Fibroblast of upper back skin (primary cell): ENCODE results near the gene RIOX2.

Experiments used
- DNase-seq: peaks from one replicate; pipeline ENCODE4 v3.0.0-alpha.2; 2013

RIOX2 gene

DNA sequence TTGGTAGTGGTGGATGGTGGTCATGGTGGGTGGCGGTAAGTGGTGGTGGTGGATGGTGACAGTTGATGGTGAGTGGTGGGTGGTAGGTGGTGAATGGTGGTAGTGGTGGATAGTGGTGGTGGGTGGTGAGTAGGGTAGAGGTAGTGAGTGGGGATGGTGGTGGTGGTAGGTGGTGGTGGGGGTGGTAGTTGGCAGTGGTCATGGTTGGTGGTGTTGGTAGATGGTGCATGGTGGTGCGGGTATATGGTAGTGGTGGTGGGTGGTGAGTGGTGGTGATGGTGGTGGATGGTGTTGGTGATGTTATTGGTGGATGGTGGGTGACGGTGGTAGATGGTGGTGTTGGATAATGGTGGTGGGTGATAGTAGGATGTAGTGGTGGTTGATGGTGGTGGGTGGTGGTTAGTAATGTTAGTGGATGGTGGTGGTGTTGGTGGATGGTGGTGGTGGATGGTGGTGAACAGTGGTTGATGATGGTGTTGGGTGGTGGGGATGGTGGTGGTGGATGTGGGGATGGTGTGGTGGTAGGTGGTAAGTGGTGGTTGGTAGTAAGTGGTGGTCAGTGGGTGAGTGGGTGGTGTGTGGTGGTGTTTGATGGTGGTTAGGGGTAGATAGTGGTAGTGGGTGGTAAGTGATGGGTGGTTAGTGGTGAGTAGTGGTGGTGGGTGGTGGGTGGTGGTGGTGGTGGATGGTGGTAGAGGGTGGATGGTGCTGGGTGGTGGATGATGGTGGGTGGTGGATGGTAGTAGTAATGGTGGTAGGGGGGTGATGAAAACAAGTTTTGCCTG lies 16.7 kb upstream of the RIOX2 start:
- DNase-seq: no peak

DNA sequence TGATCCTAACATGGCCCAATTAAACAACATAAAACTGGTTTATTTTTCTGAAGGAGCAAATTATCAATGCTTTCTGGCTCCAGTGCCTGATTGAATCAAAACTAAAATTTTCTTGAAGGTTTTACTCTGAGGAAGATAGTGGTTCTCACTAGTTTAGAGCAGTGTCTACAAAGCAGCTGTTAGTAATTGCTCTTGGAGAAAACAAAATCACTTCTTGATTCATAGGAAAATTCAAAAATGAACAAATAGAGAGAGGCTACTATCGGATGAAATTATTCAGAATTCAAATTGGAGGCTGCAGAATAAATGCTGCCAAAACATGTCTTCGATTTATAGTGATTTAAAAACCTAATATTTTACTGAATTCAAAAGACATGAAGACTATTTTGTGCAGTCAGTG lies 15.1 kb upstream of the RIOX2 start:
- DNase-seq: no peak

DNA sequence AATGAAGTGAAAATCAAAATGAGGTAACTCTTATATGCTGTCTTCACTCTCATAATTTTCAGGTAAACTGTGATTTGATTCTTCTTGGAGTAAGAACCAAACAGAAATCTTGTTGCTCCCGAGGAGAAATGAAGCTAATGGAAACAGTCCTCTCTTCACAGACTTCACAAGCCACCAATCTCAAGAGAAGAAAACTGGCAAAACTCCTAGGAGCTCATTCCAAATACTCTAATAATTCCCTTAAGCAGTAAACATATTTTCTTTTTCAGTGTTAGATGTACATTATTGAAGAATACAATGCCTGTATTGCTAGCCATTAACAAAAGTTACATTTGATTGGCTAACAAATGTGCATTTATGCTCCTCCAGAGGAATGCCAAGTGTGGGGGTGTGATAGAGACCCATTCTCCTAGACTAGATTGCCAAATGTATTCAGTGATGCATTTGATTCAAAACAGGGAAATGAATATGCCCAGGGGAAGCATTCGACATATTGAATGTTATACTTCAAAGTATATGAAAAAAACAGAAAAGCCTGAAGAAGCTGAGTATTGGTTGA lies 11.8 kb upstream of the RIOX2 start:
- DNase-seq: no peak

DNA sequence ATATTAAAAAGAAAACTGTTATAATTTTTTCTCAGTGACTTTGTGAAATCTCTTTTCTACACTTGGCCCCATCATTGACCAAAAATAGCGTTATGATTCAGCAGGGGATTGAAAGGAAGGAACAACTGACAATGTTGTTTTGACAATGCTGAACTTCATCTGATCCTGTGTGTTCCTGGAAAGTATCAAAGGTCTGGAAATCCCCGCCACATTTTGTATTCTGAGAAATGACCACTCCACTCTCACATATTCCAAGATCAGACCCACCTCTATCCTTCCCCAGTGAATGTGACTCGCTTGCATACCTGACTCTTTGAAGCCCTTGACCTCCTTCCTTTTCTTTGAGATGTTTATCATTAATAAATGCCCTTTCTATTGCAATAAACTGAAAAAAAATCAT lies 9.7 kb upstream of the RIOX2 start:
- no peak for DNase-seq

DNA sequence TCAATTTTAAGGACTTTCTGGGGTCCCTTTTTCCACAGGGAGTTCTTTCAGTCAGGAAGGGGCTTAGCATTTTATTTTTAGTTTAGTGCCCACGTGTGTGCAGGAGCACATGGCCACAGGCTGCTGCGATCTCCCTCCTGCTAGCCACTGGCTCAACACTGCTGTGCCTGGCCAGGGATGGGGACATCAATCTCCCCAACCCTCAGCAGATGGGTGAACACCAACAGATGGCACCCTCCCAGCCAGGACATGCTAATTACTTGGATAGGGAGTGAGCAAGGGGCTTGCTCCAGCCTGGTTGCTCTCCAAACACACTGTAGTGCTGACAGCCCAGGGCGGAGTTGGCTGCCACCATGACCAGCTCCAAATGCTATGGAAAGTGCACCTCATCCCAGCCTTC lies 7.4 kb upstream of the RIOX2 start:
- no peak for DNase-seq

DNA sequence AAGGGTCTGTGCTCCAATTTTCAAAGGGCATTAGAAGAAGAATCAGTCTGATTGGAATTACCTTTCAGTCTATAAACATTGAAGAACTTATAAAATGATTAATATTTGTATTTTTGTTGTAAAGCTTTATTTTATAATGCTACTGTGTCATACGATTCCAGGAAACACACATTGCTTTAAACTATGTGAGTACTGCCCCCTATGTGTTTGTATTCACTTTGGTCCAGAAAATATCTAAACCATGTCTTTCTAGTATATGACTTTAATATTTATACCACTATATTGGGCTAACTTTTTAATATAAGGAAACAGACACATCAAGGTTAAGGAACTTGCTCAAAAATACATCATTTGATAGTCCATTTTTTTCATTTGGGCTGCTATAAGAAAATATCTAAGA lies 3.2 kb upstream of the RIOX2 start:
- DNase-seq: no peak

DNA sequence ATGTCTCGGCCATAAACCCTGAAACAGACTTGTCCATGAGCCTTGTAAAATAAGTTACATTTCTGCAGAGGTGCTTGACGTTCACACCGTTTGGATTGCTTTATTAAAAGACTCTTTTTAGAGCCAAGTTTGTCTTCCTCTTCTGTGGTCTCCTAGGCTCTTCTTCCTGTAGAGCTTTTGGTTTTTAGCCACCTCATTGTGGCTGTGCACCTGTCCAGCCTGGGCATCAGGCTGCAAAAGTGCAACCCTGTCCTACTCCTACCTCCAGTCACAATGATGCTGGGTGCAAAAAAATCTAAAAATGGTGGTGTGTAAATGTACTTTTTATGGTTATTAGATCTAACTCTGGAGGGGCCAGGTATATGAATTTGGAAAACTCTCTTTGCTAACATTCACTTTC lies 2.8 kb upstream of the RIOX2 start:
- DNase-seq: no peak

DNA sequence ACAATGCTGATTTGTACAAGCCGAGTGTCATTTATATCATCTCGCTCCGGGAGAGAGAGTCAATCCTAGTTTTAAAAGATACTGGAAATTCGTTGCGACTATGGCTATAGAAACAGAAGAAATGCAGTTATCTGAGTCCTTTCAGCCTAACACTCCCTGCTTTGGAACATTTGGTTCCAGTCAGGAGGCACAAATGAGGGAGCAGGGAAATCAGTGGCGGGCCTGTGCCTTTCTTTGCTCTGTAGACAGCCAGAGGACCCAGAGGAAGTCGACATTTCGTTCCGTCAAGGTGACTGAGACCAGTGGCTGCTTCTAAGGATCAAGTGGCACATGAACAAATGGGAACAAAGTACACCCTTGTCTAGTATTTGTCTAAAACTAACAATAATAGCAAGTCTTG lies 745 bp upstream of the RIOX2 start:
- no peak for DNase-seq

DNA sequence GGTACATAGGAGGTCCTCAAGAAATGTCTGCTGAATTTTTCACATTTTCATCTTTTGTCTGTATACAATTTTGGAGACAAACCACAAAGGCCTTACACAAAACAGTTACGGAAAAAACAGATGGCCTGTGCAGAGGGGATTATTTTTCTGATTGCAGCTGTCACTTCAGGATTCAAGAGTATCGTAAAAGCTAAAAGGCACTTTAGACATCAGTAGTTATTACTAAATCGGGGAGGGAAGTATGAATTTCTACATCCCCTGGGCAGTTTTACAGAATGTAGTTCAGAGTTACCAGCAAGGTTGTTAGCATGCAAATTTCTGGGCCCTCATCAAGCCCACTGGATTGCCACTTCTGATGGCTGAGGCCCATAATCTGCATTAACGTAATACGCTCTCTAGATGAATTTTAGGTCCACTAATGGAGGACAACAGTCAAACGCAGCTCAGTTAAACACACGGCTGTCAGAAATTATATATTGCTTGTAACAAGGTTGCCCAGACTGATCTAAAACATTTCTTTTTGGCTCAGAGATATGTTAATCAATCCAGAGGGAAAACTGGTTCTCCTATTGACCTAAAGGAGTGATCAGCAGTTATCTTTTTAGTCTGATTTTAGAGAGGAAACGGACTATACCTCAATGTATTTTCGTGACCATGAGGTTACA lies 1.1 kb downstream of the RIOX2 start:
- no peak for DNase-seq

DNA sequence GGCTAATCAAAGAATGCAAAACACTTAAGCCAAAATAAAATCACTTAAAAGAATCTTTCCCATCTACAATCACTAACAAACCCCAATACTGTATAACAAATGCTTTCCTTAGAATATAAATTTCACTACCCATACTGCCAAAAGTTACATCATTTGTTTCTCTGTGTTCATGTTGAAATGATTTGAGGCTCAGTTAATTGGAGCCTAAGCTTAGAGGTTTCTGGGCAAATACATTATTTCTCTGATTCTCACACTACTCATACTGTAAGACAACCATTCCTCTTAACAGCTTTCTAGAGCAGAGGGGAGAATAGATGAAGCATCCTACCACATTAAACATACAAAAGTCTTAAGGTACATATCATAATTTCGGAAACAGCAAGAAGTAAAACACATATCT lies 2.1 kb downstream of the RIOX2 start:
- DNase-seq: no peak

DNA sequence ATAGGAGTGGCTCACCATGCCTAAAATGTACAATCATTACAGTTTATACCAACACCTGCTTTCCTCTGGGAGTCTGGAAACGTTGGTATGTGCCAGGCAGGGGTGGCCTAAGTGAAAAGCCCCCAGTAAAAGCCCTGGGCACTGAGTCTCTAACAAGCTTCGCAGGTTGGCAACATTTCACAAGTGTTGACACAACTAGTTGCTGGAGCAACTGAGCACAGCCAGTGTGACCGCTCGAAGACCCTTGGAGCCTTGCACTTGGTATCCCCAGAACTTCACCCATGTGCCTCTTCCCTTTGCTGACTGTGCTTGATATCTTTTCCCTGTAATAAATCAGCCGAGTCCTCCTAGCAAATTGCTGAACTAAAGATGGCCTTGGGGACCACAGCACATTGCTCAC lies 2.7 kb downstream of the RIOX2 start:
- no peak for DNase-seq

DNA sequence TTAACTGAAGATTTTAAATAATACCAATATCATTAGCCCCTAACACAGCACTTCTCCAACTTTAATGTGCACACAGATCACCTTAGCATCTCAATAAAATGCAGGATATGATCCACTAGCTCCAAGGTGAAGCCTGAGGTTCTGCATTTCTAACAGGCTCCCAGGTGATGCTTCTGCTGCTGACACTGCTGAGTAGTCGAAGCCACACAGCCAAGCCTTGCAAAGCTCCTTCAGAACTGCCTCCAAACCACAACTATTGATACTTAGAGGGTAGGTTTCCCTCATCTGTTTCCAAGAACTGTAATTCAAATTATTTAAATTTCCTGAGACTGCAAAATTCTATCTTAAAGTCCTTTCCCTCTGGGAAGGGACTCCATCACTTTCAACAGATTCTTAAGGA lies 3.9 kb downstream of the RIOX2 start:
- DNase-seq: no peak

DNA sequence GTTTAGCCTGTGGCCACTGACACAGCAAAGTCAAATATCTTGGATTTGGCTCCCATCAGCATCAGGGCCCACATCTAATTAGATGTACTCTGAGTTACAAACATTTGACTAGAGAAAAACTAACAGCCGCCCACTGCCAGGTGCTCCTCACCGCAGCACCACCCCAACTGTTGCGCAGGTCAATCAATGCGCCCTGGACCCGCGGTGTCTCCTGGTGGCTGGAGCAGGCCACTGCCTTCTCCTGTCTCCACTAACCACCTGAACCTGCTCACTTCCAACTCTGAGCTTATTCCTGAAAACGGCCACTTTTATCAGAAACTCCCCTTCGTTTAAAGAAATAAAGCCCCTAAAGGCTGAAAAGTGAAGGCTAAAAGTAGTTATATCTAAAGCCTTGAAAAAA lies 4.3 kb downstream of the RIOX2 start:
- no peak for DNase-seq

DNA sequence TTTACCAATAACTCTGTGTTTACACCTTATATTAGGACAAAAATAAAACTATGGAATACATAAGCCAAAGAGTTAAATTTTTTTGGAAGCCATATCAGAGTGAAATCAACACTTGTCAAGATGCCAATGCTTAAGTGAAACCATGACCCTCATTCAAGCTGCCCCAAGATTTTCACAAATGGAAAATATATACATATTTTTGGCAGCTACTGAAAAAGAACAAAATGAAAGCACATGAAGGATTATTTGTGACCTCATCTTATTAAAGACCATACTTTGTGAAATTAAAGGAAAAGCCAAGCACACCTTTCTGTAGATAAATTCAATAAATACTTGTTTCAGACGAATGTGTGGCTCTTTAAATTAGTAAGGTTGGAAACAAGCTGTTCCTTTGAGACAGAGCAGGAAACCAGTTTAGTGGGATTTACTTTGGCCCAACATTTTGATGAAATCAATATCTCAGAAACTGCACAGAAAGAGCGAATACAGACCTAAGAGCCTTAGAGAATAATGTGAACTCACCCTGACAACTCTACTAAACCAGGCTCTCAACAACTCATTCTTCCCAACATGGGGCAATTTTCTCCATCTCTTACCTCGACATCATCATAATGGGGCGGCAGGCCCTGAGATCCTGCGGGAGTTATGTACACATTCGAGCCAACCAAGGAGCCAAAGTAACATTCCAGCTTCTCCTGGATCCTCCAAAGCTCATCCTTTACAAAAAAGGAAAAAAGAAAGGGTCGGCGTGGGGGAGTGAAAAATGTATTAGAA lies 11.1 kb downstream of the RIOX2 start:
- peak; percentile 45 for DNase-seq

DNA sequence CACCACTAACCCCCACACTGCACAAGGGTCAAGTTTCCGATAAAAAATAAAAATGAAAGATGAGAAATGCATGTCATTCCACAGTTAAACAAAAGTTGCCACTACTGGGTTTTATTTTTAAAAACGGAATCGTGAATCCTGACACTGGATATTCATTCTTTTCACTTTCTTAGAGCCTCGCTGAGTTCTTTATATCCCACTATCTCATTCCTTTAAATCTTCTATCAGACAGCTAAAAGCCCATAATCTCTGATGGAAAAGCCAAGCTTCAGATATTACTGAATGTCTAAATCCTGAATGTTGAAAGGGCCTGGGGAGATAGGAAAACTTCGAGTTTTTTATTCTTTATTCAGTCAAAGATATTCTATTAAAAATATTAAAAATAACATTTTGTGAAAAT lies 11.7 kb downstream of the RIOX2 start:
- DNase-seq: no peak

DNA sequence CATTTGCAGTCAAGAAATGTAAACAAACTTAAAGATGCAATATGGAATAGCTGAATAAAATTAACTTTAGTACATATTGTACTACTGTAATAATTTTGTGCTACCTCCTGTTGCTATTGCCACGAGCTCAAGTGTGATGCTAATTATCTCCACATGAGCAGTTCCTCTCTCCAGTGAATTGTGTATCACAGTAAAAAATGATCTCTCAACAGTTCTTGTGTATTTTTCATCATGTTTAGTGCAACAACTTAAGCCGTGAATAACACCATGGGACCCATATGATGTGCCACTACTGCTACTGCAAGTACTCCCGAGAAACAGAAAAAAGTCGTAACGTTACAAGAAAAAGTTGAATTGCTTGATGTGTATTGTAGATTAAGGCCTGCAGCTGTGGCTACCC lies 12.4 kb downstream of the RIOX2 start:
- no peak for DNase-seq

DNA sequence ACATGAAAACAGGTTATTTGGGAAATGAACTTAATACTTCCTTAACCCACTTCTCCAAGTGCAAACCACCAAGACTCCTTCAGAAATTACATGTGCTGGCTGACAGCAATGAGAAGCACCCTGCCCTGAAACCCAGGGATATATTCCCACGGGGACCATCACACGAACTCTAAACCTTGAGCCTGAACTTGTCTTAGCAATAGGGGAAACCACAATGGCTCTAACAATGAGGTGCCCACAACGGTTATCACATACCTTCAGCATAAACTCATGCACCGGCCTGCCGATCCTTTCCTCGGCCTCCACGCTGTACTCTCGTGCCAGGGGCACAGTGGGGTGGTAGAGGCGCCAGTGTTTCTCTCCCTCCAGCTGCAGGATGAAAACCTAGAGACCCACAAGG lies 13.4 kb downstream of the RIOX2 start:
- DNase-seq: no peak

DNA sequence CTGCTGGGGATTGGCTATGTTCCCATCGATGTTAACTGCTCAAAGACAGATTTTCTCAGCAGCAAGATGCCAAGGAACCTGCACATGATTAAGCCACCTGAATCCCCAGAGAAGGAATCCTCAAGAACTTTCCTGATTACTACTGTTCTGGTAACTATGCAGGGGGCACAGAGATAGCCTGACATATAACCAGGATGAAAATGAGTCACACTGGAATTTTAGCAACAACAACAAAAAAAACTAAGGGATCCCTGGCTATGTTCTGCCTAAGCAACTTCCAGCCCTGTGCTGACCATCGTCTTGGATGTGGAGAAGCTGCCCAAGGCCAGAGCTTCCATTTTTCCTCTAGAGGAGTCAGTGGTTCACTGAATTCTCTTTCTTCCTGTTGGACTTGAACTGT lies 13.8 kb downstream of the RIOX2 start:
- peak; percentile 41 for DNase-seq

DNA sequence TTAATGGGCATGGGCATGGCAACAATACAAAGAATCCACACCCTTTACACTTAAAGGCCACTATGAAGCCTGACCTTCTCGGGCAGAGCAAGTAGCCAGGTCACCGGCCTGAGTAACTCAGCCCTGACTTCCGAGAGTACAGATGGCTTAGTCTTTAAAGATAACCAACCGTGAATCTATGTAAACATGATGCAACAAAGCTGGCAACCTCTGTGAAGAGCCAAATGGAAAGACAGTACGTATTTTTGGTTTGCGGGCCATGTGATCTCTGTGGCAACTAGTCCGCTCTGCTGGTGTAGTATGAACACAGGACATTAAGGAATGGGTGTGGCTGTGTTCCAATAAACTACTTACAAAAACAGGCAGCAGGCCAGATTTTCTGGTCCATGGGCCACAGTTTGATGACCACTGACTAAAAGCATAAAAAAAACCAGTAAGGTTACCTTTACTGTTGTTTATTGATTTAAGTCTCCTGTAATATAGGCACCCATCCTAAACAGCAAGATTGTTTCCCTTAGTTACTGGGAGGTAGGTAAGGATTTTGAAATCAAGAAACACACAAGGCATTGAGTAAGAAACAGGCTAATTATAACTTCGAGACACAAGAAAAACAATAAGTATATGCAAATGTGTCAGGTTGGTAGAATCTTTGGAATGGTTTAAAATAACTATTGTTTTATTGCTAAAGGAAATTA lies 14.5 kb downstream of the RIOX2 start:
- DNase-seq: no peak

DNA sequence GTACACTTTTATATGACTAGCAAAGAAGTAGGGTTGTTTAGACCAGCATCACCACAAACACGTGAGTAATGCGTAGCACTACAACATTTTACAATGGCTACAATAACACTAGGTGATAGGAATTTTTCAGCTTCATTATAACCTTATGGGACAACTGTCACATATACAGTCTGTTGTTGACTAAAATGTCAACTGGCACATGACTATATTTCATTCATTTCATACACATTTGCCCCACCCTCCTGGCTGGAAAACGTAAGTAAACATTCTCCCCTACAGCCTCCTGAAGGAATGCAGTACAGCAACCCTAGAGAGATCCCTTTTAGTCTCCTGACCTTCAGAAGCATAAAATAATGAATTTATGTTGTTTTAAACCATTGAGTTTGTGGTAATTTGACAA lies 16.2 kb downstream of the RIOX2 start:
- no peak for DNase-seq

DNA sequence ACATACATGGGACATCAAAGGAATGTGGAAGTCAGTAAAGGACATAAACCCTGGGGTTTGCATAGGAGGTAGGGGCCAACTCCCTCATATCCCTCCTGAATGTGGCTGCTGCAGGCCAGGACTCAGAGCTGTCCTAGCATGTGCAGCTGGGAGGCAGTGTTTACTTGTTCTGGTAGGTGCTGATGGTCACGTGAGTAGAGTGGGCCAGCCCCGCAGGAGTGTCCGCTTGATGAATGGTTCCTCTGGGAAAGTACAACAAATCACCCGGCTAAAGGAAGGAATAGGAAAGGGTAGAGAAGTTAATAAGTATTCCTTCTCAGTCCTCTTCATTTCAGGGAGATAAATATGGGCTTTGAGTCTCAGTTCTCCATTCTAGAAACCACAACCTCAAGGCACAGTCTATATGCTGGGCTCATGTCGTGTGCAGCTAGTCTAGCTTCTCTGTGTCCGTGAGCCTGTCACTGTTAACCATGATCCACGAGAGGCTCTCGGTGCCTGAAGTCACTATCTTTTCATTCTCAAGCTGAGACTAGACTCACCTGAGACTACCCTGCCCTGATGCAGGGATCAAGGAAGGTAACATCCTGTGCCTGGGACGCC lies 17.9 kb downstream of the RIOX2 start:
- no peak for DNase-seq

DNA sequence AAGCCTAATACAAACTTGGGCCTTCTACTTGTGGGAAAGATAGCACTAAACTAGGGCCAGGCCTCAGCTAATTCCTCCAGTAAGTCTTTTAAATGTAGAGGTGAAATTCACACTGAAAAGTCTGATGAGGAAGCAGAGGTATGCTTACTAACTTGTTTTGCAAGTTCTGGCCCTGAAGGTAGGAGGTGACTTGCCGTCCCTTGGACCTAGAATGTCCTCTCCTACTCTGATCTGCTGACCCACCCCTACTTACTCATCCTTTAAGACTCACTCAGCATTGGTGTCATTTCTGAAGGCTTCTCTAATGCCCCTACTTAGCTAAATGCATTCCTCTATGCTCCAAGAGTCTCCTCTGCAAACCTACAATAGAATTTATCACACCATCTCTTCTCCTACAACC lies 19.4 kb downstream of the RIOX2 start:
- no peak for DNase-seq

DNA sequence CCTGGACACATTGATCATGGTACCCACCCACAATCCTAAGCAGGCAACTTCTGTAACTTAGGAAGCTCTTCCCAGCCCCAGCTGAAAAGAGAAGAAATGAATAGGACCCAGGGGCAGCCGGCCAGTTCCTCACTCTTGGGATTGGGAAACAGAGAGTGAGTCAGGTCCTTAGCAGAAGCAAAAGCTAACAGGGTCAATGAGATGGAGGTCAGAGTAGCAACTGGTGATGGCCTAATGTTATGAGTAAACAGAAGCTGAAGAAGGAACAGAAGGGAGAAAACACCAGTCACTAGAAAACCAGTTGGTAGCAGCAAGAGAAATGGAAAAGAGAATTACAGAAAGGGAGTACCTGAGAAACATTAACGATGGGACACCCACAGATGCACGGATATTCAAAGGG lies 20.0 kb downstream of the RIOX2 start:
- DNase-seq: no peak
